HCT116 (cell line): ENCODE measurements around the gene LMNTD2. TPM values are rescaled to one million over a fixed set of nuclear protein-coding genes. Genes with fewer than 3 reads are reported as not detected.

Source experiments
- ATAC-seq: fragments of 200-7000 bp; cut with Tn5 transposase; 2 replicates; pipeline ENCODE4 v1.9.1; 2020; ENCODE audit warnings: mild to moderate bottlenecking, moderate library complexity
- BruUV-seq: library from RNA; stranded (reverse); fragments of 400-500 nt; replicated peaks from 2 replicates; lab custom pipeline; 2021; lab: Mats Ljungman, UMichigan
- CTCF ChIA-PET: fragments of 300-600 bp; sonication (Branson Sonifier 250); formaldehyde crosslinking; loops from one replicate; lab custom pipeline; 2021; ENCODE audit warnings: antibody characterized with exemption; lab: Charles Lee
- POLR2A ChIA-PET: fragments of 300-600, 350-600 bp; sonication (Branson Sonifier 250); formaldehyde crosslinking; loops from one replicate; lab custom pipeline; 2021; ENCODE audit warnings: antibody characterized with exemption; lab: Charles Lee
- RAD21 ChIA-PET, 2 experiments: fragments of 300-600 bp; sonication (Branson Sonifier 250); formaldehyde crosslinking; loops; one replicate each; lab custom pipeline; 2023; ENCODE audit warnings: low total read pairs in 2 of 2; ENCODE audit not compliant: uncharacterized antibody in 2 of 2, unreplicated experiment in 2 of 2, low non-redundant PET in 1 of 2; lab: Charles Lee
- DNase-seq: peaks from one replicate; pipeline ENCODE4 v3.0.0-alpha.2; 2010; ENCODE audit warnings: low read depth, low spot score
- H2AFZ ChIP-seq: fragments of 200-600 bp; shearing (Covaris generic), sonication (generic); 2 replicates; pipeline ENCODE4 v1.6.1; 2017; ENCODE audit warnings: low read depth, mixed run types, mixed read lengths, antibody characterized with exemption, low read length; ENCODE audit not compliant: poor library complexity, severe bottlenecking
- H3K27ac ChIP-seq: 2 replicates; pipeline ENCODE4 v1.5.1; 2012; ENCODE audit warnings: low read depth, low read length
- H3K27me3 ChIP-seq: fragments of 200-600 bp; sonication (generic); 2 replicates; pipeline ENCODE4 v1.6.1; 2016; ENCODE audit warnings: mixed run types, low read length, mixed read lengths; ENCODE audit not compliant: insufficient read depth
- H3K36me3 ChIP-seq, 2 experiments: fragments of 200-500 bp in 1 of 2; fragments of 200-600 bp in 1 of 2; sonication (Bioruptor generic) in 1 of 2; sonication (generic) in 1 of 2; 2 replicates each; pipeline versions ENCODE4 v1.5.1 to v1.6.1; 2014 to 2016; ENCODE audit warnings: low read length in 2 of 2, inconsistent platforms in 1 of 2, mixed read lengths in 1 of 2, mixed run types in 1 of 2; ENCODE audit not compliant: insufficient read depth in 2 of 2, control insufficient read depth in 1 of 2
- H3K4me1 ChIP-seq, 2 experiments: fragments of 200-600 bp in 1 of 2; sonication (generic) in 1 of 2; 2 replicates each; pipeline versions ENCODE4 v1.5.1 to v1.6.1; 2012 to 2017; ENCODE audit warnings: low read length in 2 of 2, inconsistent platforms in 1 of 2, mild to moderate bottlenecking in 1 of 2, mixed read lengths in 1 of 2, mixed run types in 1 of 2, moderate library complexity in 1 of 2; ENCODE audit not compliant: insufficient read depth in 2 of 2, control insufficient read depth in 1 of 2
- H3K4me2 ChIP-seq: fragments of 200-600 bp; sonication (generic); 2 replicates; pipeline ENCODE4 v1.6.1; 2017; ENCODE audit warnings: mixed run types, low read length, mixed read lengths
- H3K4me3 ChIP-seq, 2 experiments: fragments of 200-600 bp in 1 of 2; sonication (generic) in 1 of 2; replicated peaks in 1 of 2; 2 replicates each; pipeline ENCODE4 v1.5.1; 2011 to 2016; ENCODE audit warnings: low read length in 2 of 2, control low read depth in 1 of 2, low read depth in 1 of 2, mild to moderate bottlenecking in 1 of 2, mixed read lengths in 1 of 2, mixed run types in 1 of 2
- H3K79me2 ChIP-seq: fragments of 200-600 bp; sonication (generic); 2 replicates; pipeline ENCODE4 v1.6.1; 2017; ENCODE audit warnings: mild to moderate bottlenecking, mixed run types, low read length, moderate library complexity, mixed read lengths; ENCODE audit not compliant: insufficient read depth
- H3K9ac ChIP-seq: fragments of 200-600 bp; sonication (generic); 2 replicates; pipeline ENCODE4 v1.6.1; 2016; ENCODE audit warnings: low read length, mixed read lengths
- H3K9me2 ChIP-seq: fragments of 200-600 bp; sonication (generic), shearing (Covaris generic); 2 replicates; pipeline ENCODE4 v1.6.1; 2017; ENCODE audit warnings: mixed run types, mild to moderate bottlenecking, moderate library complexity; ENCODE audit not compliant: insufficient read depth
- H3K9me3 ChIP-seq, 2 experiments: fragments of 200-500 bp in 1 of 2; fragments of 200-600 bp in 1 of 2; sonication (Bioruptor generic) in 1 of 2; sonication (generic) in 1 of 2; 2 replicates each; pipeline ENCODE4 v1.6.1; 2014 to 2017; ENCODE audit warnings: low read length in 2 of 2, mixed read lengths in 2 of 2, inconsistent platforms in 1 of 2, low read depth in 1 of 2, mild to moderate bottlenecking in 1 of 2, mixed run types in 1 of 2, moderate library complexity in 1 of 2; ENCODE audit not compliant: control insufficient read depth in 1 of 2, insufficient read depth in 1 of 2
- H4K20me1 ChIP-seq: fragments of 200-600 bp; sonication (generic), shearing (Covaris generic); 2 replicates; pipeline ENCODE4 v1.6.1; 2017; ENCODE audit warnings: mixed run types, mild to moderate bottlenecking, moderate library complexity; ENCODE audit not compliant: insufficient read depth
- CTCF ChIP-seq, 3 experiments: fragments of 200-600 bp in 1 of 3; sonication (generic) in 1 of 3; IDR thresholded peaks in 2 of 3; conservative IDR thresholded peaks in 1 of 3; 2 replicates each; pipeline ENCODE4 v1.5.1; 2012 to 2017; ENCODE audit warnings: low read depth in 2 of 3, low read length in 2 of 3, antibody characterized with exemption in 1 of 3, borderline replicate concordance in 1 of 3, control low read depth in 1 of 3, mild to moderate bottlenecking in 1 of 3, mixed read lengths in 1 of 3, mixed run types in 1 of 3, moderate library complexity in 1 of 3; ENCODE audit not compliant: insufficient read depth in 1 of 3
- ELF1 ChIP-seq: IDR thresholded peaks from 2 replicates; pipeline ENCODE4 v1.6.1; 2012; ENCODE audit warnings: low read depth, borderline replicate concordance
- POLR2AphosphoS5 ChIP-seq: IDR thresholded peaks from 2 replicates; pipeline ENCODE4 v1.6.1; 2011; ENCODE audit warnings: mild to moderate bottlenecking, low read depth, low read length, moderate library complexity
- SIN3A ChIP-seq: IDR thresholded peaks from 2 replicates; pipeline ENCODE4 v1.6.1; 2012; ENCODE audit warnings: low read depth
- TCF7L2 ChIP-seq: IDR thresholded peaks from 2 replicates; pipeline ENCODE4 v1.7.0; 2011; ENCODE audit warnings: borderline replicate concordance, inconsistent platforms; ENCODE audit not compliant: insufficient read depth, insufficient read length; ENCODE audit errors: extremely low read depth
- ZFX ChIP-seq: fragments of 450-650 bp; IDR thresholded peaks from 2 replicates; pipeline ENCODE4 v1.6.1; 2017
- intact Hi-C: fragments of 100-400 bp; cut with micrococcal nuclease; formaldehyde crosslinking; loops from 2 replicates; pipeline ENCODE4 v1.10.0; 2022
- total RNA-seq: library from RNA; stranded (reverse); gene quantifications from one replicate; pipeline ENCODE4 v1.2.1, GENCODE V29; 2021; ENCODE audit not compliant: unreplicated experiment
- TF ChIP-seq, protein P1 (sequence below): IDR thresholded peaks from 2 replicates; pipeline ENCODE4 v1.6.1; 2012; ENCODE audit warnings: low read depth

Gene LMNTD2
- total RNA-seq, 1 experiment from 2014 or later, result 9.5 TPM

GRCh38 chr11:569158-569885 lies 8.8 kb upstream of the LMNTD2 start (continued):
- no peak for TF ChIP-seq CTCF (IDR thresholded peaks at IDR 0.05 in 2 of 3, conservative IDR thresholded peaks at IDR 0.05 in 1 of 3; ENCODE audit: borderline replicate concordance in 1 of 3, insufficient read depth in 1 of 3, low read depth in 2 of 3, low read length in 2 of 3)
- TF ChIP-seq SIN3A, result no peak
- TF ChIP-seq ELF1, result no peak

DNA sequence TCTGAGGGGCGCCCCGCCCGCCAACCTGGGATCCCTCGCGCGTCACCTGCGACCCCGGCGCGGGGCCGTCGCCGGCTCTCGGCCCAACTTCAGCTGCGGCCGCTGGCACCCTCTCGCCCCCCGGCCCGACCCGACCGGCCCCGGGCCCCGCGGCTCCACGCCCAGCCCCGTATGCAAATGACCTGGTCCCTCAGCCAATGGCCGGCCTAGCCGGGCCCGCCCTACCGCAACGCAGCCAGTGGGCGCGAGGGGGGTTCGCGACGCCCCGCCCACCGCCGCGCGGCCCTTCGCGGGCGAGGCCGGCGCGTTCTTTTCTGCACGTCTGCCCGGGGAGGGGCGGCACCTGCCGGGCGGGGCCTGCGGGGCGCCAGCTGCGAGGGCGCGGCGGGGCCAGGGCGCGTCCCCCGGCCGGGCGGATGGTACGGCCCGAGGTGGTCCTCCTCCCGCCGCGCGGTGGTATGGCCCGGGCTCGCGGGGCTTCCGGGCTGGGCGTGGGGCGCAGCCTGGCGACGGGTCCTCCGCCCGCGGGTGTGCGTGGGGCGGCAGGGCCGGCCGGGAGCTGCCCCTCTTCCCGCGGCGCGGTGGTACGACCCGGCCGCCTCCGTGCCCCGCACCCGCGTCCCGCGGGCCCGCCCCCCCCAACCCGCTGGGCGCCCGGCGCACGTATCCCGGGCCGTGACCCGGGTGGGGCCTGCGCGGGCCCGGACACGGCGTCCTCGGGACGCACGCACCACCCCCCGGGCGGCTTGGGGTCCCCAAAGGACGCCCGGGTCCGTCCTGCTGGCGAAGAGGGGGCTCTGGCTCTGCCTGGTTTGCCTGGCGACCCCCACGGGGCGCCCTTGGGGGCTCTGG lies 8.0 kb upstream of the LMNTD2 start:
- ATAC-seq (peak; percentile 95), DNase-seq (peak; percentile 76)
- Histone ChIP-seq H3K36me3 (0 out of 4 replicates have a peak, but pooled peaks cover 0 to 3% of the 10 kb centered on the region in 2 experiments), H3K4me1 (peaks cover 11 to 51% of the 10 kb centered on the region in 2 experiments; a peak in 3 of 4 replicates), H3K4me3 (peak overlapping the region; percentile 71 to 75), H3K27ac (peak overlapping the region; percentile 96), H4K20me1 (no peaks in the 10 kb centered on the region), H2AFZ (no peak overlapping the region), H3K9me3 (no peaks in the 10 kb centered on the region), H3K27me3 (no peaks in the 10 kb centered on the region), H3K79me2 (no peaks in the 10 kb centered on the region), H3K4me2 (peak overlapping the region; percentile 83), H3K9me2 (no peaks in the 10 kb centered on the region), H3K9ac (peak overlapping the region; percentile 82)
- ChIA-PET POLR2A (no interaction called here), RAD21 (no interaction called here), CTCF (no interaction called here)
- TF ChIP-seq ZFX (peak; percentile 42; the same call in 1 of the 2 replicates), TCF7L2 (peak; percentile 67), POLR2AphosphoS5 (peak; percentile 63), CTCF (IDR thresholded peaks at IDR 0.05 in 2 of 3, conservative IDR thresholded peaks at IDR 0.05 in 1 of 3; ENCODE audit: borderline replicate concordance in 1 of 3, insufficient read depth in 1 of 3, low read depth in 2 of 3, low read length in 2 of 3) (no peak)
- TF ChIP-seq, protein P1, sequence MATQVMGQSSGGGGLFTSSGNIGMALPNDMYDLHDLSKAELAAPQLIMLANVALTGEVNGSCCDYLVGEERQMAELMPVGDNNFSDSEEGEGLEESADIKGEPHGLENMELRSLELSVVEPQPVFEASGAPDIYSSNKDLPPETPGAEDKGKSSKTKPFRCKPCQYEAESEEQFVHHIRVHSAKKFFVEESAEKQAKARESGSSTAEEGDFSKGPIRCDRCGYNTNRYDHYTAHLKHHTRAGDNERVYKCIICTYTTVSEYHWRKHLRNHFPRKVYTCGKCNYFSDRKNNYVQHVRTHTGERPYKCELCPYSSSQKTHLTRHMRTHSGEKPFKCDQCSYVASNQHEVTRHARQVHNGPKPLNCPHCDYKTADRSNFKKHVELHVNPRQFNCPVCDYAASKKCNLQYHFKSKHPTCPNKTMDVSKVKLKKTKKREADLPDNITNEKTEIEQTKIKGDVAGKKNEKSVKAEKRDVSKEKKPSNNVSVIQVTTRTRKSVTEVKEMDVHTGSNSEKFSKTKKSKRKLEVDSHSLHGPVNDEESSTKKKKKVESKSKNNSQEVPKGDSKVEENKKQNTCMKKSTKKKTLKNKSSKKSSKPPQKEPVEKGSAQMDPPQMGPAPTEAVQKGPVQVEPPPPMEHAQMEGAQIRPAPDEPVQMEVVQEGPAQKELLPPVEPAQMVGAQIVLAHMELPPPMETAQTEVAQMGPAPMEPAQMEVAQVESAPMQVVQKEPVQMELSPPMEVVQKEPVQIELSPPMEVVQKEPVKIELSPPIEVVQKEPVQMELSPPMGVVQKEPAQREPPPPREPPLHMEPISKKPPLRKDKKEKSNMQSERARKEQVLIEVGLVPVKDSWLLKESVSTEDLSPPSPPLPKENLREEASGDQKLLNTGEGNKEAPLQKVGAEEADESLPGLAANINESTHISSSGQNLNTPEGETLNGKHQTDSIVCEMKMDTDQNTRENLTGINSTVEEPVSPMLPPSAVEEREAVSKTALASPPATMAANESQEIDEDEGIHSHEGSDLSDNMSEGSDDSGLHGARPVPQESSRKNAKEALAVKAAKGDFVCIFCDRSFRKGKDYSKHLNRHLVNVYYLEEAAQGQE, result no peak
- intact Hi-C loops, result no loop called here
- BruUV-seq, result no TSS peak
